Osteocyte (in vitro differentiated cells): Measurements from ENCODE around the gene CKAP2. TPM values are rescaled to one million over a fixed set of nuclear protein-coding genes. Genes with fewer than 3 reads are reported as not detected.

ENCODE experiments used
- DNase-seq: peaks from one replicate; pipeline ENCODE4 v3.0.0; 2021; ENCODE audit warnings: mixed read lengths; ENCODE audit not compliant: unreplicated experiment; ENCODE audit errors: extremely low spot score
- H3K27ac Mint-ChIP-seq: one replicate; pipeline ENCODE4 v1.8.0; 2021; ENCODE audit warnings: mild to moderate bottlenecking, mixed read lengths; ENCODE audit not compliant: unreplicated experiment
- H3K27me3 Mint-ChIP-seq: one replicate; pipeline ENCODE4 v1.8.0; 2021; ENCODE audit warnings: mixed read lengths; ENCODE audit not compliant: unreplicated experiment
- H3K36me3 Mint-ChIP-seq: one replicate; pipeline ENCODE4 v1.8.0; 2021; ENCODE audit warnings: mixed read lengths; ENCODE audit not compliant: unreplicated experiment
- H3K4me1 Mint-ChIP-seq: one replicate; pipeline ENCODE4 v1.8.0; 2021; ENCODE audit warnings: mixed read lengths; ENCODE audit not compliant: unreplicated experiment
- H3K4me3 Mint-ChIP-seq: one replicate; pipeline ENCODE4 v1.8.0; 2021; ENCODE audit warnings: mild to moderate bottlenecking, moderate library complexity, mixed read lengths; ENCODE audit not compliant: unreplicated experiment
- H3K9me3 Mint-ChIP-seq: one replicate; pipeline ENCODE4 v1.8.0; 2021; ENCODE audit warnings: mixed read lengths; ENCODE audit not compliant: unreplicated experiment
- CTCF ChIP-seq: fragments of 200-600 bp; sonication (generic); IDR thresholded peaks from 2 replicates; pipeline ENCODE4 v1.5.0; 2021; ENCODE audit warnings: antibody characterized with exemption, mild to moderate bottlenecking, moderate library complexity
- total RNA-seq: library from RNA; stranded (reverse); gene quantifications from 2 replicates; pipeline ENCODE4 v1.2.1, GENCODE V29; 2021

The CKAP2 gene
- total RNA-seq, 1 donor from 2014 or later, result 25.8 TPM

DNA sequence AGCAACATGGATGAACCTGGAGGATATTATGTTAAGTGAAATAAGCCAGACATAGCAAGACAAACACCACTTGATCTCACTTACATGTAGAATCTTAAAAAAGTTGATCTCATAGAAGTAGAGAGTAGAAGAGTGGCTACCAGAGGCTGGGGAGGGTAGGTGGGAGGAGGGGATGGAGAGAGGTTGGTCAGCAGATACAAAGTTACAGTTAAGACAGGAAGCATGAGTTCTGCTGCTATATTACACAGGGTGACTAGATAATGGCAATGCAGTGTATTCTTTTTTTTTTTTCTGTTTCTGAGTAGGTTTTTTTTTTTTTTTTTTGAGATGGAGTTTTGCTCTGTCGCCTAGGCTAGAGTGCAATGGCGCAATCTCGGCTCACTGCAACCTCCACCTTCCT lies 34.1 kb upstream of the CKAP2 start:
- no peak overlapping the region for H3K4me3 Mint-ChIP-seq
- no peaks in the 10 kb centered on the region for H3K9me3 Mint-ChIP-seq
- DNase-seq, result no peak
- H3K27me3 Mint-ChIP-seq, result no peaks in the 10 kb centered on the region
- no peak overlapping the region for H3K27ac Mint-ChIP-seq
- no peak for TF ChIP-seq CTCF
- H3K36me3 Mint-ChIP-seq, result peaks cover 57% of the 10 kb centered on the region
- no peaks in the 10 kb centered on the region for H3K4me1 Mint-ChIP-seq

DNA sequence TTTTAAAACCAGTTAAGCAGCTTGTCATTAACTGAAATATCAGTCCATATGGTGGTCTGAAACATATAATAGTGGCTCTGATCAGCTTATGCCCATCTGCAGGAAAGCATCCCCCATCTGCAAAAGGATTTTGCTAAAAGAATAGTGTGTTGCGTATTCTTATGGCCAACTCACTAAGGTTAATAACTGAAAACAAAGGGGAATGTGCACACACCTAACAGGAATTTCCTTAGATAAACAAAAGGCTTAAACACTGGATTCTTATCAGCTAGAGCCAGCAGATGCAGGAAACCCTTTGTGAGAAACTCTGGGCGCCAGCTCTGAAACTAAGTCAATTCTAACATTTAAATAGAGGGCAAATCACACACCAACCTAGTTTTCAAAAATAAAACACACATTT lies 27.0 kb upstream of the CKAP2 start:
- peaks cover 45% of the 10 kb centered on the region for H3K36me3 Mint-ChIP-seq
- H3K9me3 Mint-ChIP-seq, result no peaks in the 10 kb centered on the region
- no peak for TF ChIP-seq CTCF
- peaks cover 12% of the 10 kb centered on the region for H3K4me1 Mint-ChIP-seq
- DNase-seq, result no peak
- H3K4me3 Mint-ChIP-seq, result no peak overlapping the region
- no peaks in the 10 kb centered on the region for H3K27me3 Mint-ChIP-seq
- no peak overlapping the region for H3K27ac Mint-ChIP-seq

DNA sequence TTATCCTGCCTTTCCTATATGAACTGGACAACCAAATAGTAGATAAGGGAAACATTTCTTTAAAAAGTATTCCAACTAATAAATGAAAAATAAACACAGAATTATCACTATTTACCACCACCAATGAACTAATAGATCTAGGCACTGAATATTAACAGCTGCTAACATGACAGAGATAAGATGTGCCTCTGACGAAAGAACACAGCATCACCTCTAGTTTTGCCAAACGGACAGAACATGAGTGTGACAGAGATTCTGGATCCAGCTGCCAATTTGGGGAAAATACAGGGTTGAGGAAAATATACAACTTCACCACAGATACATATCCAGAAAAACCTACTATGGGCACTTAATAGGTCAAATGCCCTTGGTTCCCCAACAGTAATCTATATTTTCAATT lies 22.8 kb upstream of the CKAP2 start:
- Mint-ChIP-seq H3K27ac (no peak overlapping the region), H3K9me3 (no peaks in the 10 kb centered on the region), H3K4me3 (no peak overlapping the region), H3K27me3 (no peaks in the 10 kb centered on the region), H3K36me3 (peaks cover 50% of the 10 kb centered on the region), H3K4me1 (peaks cover 17% of the 10 kb centered on the region)
- TF ChIP-seq CTCF, result no peak
- no peak for DNase-seq

DNA sequence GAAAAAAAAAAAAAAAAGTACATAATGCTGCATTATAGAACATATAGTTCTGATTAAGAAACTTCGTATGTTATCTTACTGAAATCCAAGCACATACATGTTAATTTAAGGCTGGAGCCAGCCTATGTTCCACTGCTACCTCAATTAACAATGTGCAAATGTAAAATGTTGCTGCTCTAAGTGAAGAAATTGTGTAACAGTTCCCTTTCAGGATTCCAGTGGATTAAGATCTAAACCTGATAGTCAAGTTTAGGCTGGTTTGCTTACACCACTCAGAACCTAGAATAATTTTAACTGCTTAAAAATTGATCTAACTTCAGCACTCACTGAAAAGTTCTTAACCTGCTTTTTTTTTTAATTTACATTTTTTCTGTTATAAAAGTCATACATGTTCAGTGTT lies 9.0 kb upstream of the CKAP2 start:
- Mint-ChIP-seq H3K4me3 (no peak overlapping the region), H3K4me1 (peaks cover 19% of the 10 kb centered on the region), H3K36me3 (peaks cover 7% of the 10 kb centered on the region), H3K27ac (no peak overlapping the region), H3K9me3 (no peaks in the 10 kb centered on the region), H3K27me3 (no peaks in the 10 kb centered on the region)
- no peak for DNase-seq
- no peak for TF ChIP-seq CTCF

GRCh38 chr13:52447354-52447753 lies 7.9 kb upstream of the CKAP2 start:
- peaks cover 7% of the 10 kb centered on the region for H3K36me3 Mint-ChIP-seq
- no peak for DNase-seq
- no peak for TF ChIP-seq CTCF
- H3K27ac Mint-ChIP-seq, result no peak overlapping the region
- peaks cover 19% of the 10 kb centered on the region for H3K4me1 Mint-ChIP-seq
- no peaks in the 10 kb centered on the region for H3K27me3 Mint-ChIP-seq
- H3K4me3 Mint-ChIP-seq, result no peak overlapping the region
- no peaks in the 10 kb centered on the region for H3K9me3 Mint-ChIP-seq
